RKO (cell line): Measurements from ENCODE around the gene EPB41L2.
"Not testable (repeated sequence)": the region's sequence is repeated elsewhere in the genome, so short reads cannot be mapped to it uniquely, and the experiment has no call there.

Experiments
- DNase-seq: peaks from one replicate; pipeline ENCODE4 v3.0.0-alpha.2; 2016; ENCODE audit warnings: low spot score

Gene EPB41L2

DNA sequence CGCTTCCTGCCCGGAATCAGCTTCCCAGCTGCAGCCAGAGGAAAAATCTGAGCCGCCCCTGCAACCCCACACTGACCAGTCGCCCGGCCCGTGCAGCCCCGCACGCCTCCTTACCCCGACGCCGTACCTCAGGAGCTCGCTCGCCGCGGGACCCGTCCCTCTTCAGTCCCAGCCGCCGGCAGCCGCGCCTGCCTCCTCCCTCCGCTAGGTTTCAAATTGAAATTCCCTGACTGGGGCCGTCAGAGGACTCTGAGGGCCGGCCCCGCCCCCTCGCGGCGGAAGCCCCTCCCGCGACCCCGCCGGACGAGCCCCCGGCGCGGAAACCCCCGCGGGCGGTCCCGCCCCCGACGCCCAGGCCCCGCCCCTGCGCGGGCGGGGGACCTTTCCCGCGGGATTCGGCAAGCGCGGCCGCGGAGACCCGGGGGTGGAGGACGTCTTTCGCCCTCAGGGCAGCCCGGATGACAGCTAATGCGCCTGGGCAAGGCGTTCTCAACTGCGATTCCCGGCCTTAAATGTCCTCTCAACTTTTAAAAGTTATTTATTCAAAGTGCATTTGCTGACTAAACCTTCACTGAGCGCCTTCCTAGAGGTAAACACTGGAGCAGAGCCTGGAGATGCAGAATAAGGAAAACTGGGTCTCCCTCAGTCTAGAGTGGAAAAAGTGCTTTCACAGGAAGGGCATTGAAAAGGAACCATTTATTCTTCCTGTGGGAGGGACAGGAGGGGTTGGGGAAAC, at the start of gene EPB41L2:
EPB41L2 (minus strand) TSS at position 218 of the 736 bp plus-strand sequence. CDS start 106,760 bp downstream, outside the sequence.
- DNase-seq, result peak; percentile 90

DNA sequence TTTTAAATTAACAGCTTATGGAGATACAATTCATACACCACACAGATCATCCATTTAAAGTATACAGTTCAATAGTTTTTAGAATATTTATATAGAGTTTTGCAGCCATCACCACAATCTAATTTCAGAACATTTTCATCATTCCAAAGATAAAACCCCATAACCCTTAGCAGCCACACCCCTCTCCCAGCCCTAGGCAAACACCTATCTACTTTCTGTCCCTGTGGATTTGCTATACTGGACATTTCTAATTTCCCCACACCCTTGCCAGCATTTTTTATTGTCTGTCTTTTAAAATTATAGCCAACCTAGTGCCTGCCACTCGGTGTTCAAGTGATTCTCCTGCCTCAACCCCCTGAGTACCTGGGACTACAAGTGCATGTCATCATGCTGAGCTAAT, 49.2 kb upstream of the EPB41L2 start:
- no peak for DNase-seq

DNA sequence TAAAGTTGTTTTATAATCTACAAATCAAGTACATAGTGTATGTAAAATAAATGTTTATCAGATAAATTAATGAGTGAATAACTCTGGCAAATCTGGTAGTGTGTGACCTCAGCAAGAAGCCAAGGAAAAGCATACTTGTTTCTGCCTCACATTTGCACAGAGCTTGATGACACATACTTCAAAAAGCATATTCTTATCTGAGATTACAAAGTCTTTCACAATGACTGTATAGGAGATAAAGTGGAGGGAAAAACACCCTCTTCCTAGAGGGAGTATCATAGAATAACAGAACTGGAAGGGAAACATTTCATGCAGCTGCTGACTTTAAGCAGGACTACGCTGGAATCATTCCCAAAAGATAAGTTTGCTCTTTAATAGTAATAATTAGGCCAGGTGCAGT, 44.1 kb upstream of the EPB41L2 start:
- DNase-seq, result peak; percentile 28

DNA sequence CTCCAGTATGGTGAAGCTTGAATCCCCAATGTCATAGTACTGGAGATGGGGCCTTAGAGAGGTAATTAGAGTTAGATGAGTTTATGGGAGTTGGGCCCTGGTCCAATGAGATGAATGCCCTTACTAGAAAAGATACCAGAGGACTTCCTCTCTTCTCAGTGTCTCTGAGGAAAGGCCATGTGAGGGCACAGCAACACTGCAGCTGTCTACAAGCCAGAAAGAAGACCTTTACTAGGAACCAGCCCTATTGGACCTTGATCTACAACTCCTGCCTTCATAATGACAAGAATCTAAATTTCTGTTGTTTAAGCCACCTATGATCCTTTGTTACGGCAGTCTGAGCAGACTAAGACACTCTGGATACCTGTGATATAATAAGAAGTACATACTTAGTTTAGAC, 40.9 kb upstream of the EPB41L2 start:
- DNase-seq, result no peak

DNA sequence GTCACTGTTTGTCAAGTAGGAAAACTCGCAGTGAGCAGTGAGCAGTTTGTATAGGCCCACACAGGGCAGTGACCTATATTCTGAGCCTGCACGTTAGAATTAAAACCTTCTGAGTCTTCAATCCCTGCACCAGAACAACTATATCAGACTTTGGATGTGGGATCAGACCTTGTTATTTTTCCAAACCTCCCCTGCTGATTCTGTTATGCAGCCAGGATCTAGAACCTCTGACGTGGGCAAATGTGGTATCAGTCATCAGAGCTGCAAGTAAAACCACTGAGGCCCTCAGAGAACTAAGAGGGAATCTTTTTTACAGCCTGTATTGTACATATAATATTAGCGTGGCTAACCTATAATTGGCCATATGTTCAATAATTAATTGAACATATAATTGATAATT, 40.3 kb upstream of the EPB41L2 start:
- DNase-seq, result no peak

DNA sequence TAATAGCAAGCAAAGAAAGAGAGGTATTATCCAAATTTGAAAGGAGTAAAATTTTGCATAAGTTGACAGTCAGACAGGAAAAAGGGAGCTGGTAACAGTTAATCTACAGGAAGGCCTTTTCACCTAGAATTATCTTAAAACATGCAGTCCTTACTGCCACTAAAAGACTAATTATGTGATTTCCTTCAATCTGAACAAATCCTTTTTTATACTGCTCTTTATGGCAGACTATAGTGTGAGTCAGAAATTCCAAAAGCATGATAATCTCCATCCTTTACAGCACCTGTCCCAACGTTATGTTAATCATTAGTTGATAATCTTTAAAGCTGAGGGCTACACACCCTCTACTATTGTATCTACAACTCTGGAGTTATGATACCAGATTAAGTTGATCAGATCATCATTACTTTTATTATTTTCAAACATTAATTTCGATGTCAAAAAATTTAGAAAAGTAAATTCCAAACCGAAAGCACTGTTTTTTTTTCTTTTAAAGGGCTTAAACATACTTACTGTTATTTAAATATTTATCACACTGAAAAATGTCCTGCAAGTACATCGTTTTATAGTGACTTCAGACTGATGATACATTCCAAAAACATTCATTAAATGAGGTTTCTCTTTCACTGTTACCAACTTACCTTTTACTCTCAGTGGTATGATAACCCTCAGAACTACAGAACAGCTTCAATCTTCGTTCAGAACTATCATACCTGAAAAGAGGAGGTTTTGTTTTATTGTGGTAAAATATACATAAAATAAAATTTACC, 39.1 kb upstream of the EPB41L2 start:
- peak; percentile 22 for DNase-seq

DNA sequence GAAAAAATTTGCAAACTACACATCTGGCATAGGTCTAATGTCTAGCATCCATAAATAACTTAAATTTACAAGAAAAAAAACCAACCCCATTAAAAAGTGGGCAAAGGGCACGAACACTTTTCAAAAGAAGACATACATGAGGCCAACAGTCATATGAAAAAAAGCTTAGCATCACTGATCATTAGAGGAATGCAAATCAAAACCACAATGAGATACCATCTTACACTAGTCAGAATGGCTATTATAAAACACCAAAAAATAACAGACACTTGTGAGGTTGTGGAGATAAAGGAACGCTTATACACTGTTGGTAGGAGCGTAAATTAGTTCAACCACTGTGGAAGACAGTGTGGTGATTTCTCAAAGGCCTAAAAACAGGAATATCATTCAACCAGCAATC, 33.7 kb upstream of the EPB41L2 start:
- DNase-seq, result no peak

DNA sequence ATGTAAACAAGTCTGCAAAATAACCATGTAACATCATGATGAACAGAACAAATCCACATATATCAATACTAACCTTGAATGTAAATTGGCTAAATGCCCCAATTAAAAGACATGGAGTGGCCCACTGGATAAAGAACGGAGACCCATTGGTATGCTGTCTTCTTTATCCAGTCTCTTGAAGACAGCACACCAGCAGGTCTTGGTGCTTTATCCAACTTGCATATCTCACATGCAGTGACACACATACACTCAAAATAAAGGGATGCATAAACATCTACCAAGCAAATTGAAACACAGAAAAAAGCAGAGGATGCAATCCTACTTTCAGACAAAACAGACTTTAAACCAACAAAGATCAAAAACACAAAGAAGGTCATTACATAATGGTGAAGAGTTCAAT, 30.3 kb upstream of the EPB41L2 start:
- no peak for DNase-seq

DNA sequence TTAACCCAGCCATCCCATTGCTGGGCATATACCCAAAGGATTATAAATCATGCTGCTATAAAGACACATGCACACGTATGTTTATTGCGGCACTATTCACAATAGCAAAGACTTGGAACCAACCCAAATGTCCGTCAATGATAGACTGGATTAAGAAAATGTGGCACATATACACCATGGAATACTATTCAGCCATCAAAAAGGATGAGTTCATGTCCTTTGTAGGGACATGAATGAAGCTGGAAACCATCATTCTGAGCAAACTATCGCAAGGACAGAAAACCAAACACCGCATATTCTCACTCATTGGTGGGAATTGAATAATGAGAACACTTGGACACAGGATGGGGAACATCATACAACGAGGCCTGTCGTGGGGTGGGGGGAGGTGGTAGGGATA, 28.9 kb upstream of the EPB41L2 start:
- DNase-seq, result not testable (repeated sequence)

DNA sequence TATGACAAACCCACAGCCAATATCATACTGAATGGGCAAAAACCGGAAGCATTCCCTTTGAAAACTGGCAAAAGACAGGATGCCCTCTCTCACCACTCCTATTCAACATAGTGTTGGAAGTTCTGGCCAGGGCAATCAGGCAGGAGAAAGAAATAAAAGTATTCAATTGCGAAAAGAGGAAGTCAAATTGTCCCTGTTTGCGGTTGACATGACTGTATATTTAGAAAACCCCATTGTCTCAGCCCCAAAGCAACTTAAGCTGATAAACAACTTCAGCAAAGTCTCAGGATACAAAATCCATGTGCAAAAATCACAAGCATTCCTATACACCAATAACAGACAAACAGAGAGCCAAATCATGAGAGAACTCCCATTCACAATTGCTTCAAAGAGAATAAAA, 27.3 kb upstream of the EPB41L2 start:
- not testable (repeated sequence) for DNase-seq

DNA sequence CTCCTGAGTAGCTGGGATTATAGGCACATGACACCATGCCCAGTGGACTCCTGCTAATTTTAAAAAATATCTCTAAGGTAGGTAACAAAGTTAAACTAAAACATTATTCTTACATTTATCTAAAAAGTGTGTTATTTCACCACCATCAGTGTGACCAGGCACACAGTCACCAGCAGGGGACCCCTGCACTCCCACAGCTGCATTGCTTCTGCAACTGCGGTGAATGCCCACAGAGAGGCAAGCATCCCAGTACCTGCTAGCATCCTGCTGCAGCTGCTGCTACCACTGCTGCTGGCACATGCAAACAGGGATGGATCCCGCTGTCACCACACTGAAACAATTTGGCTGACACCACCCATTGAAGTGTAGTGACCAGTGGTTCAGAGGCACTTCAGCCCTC, 21.9 kb upstream of the EPB41L2 start:
- DNase-seq, result no peak

DNA sequence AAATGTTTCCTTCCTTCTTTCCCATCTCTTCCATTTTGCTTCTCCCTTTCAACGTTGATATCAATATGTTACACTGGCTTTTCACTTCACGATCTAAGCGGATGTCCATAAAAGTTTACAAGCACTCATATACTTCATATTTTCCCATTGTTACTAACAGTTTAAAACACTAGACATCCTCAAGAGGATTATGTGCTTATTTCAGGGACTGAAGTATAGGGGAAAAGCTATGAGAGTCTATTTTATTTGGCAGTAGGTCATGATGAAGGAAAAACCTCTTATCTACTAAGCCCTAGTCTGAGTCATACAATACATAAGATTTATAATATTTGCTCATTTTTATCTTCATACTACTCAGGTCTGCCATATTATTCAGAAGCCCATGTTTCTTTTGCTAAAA, 20.6 kb upstream of the EPB41L2 start:
- DNase-seq, result no peak

DNA sequence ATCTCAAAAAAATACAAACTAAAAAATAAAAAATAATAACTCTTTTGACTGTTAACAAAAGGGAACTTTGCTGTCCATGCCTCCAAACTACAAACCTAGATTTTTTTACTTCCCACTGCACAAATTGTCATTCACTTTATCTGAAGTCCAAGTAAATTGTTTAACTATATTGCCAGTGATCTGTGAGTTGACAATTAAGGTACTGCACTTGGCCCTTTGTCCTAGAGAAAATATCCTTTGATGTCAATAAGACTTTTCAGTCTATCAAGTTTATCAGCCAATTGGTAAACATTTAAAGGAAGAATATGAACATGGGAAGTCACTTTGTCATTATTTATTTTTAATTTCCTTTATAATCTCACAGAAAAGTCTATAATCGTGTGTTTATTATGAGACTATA, 19.3 kb upstream of the EPB41L2 start:
- no peak for DNase-seq

DNA sequence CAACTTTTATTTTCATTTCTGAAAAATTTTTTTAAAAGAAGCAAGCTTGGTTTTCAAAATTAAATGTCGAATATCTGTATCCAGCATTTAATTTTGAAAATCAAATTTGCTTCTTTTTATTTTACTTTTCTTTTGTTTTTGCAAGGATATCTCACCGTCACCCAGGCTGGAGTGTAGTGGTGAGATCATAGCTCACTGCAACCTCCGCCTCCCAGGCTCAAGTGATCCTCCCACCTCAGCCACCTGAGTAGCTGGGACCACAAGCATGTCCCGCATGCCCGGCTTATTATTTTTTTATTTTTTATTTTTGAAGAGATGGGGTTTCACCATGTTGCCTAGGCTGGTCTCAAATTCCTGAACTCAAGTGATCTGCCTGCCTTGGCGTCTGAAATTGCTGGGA, 17.0 kb upstream of the EPB41L2 start:
- DNase-seq, result no peak

DNA sequence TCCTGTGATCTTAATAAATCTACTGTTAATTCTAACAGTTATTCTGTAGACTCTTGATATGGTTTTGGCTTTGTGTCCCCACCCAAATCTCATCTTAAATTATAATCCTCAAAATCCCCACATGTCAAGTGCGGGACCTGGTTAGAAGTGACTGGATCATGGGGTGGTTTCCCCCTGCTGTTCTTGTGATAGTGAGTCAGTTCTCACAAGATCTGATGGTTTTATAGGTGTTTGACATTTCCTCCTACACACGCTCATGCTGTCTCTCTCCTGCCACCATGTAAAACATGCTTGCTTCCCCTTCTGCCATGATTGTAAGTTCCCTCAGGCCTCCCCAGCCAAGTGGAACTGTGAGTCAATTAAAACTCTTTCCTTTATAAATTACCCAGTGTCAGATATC, 10.5 kb upstream of the EPB41L2 start:
- DNase-seq, result no peak

DNA sequence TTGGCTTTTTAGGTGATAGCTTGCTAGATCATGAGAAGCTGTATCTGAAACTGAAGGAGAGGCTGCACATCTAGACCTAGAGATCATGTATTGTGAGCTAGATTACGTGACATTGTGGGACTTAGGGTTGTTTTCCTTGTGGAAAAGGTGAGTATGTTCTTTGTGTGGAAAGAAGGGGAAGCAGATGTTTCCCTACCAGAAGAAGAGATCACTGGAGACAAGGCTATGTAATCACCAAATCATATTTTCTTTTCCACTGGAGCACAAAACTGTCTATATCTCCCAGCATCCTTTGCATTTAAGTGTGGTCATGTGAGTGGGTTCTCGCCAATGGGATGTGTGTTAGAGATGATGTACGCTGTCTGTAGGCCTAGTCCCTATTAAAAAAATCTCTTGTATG, 7.0 kb upstream of the EPB41L2 start:
- DNase-seq, result no peak

DNA sequence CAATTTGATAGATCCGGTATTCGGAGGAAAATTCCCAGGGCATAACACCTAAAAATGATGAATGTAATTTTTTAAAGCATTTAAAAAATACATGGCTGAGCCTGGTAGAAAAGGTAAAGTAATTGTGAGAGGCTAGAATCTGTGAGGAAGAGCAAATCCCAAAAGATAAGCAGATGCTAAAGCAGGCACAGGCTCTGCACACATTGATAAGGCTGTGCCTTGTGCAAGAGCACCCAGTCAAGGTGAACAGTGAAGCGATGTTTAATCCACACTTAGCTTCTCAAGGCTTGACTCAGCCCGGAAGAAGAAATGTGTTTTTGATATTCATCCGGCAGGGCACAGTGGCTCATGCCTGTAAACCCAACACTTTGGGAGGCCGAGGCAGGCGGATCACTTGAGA, 5.1 kb upstream of the EPB41L2 start:
- DNase-seq, result no peak

DNA sequence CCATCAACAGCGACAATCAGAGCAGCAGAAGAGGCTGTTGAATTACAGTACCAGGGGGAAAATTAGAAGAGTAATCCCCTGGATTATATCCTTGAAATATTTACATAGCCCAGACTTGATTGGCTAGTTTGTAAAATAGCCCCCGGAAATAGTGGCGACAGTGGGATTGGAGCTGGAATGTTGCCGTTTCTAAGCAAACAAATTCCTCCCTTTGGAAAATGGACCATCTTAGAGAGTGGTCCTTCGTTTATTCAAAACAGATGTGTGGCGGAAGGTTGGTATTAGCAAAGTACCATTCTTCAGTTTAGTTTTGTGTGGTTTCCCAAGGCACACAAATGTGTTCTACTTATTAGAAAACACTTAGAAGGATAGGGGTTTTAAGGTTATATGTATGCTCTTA, 4.5 kb upstream of the EPB41L2 start:
- no peak for DNase-seq

DNA sequence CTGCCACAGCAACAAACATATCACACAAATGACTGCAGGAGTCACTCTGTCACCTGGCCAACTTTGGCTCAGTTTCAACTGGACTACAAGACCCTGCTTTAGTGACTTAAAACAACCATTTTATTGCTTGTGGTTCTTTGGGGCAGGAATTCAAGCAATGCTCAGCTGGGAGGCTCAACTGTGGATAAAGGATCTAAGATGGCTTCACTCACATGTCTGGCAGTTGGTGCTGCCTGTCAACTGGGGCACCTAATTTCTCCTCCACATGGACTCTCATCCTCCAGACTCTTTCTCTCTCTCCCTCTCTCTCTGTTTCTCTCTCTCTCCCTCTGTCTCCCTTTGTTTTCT, 2.8 kb upstream of the EPB41L2 start:
- DNase-seq, result no peak

DNA sequence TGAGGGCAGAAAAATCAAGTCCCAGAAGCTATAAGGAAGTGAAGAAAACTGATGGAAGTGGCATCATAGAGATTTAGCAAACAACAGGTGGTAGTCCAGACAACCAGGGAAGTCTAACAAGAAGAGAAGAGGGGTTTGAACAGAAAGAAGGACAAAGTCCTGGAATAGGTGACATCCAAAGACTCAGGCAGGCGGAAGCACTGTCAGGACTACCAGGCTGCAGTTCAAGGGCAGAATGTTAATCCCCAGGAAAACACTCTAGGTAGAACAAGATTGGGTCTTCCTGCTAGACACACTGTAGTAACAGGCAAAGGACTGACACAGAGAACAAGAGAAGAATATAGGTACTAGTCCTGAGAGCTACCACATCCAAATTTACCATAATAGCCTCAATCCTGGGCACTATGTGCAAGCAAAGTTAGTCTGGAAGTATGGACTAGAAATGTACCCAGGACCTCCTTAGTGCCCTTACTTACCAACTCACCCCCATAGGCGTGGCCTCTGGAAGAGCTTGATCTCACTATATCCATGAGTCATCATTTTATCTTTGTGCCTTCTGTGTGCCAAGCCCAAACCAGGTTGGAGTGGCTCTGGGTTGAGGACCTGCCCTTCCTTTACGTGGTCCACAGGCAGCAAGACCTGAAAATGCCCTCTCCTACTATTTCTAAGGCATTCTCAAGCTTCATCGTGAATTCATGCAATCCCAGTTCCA, 2.2 kb upstream of the EPB41L2 start:
- DNase-seq, result no peak

DNA sequence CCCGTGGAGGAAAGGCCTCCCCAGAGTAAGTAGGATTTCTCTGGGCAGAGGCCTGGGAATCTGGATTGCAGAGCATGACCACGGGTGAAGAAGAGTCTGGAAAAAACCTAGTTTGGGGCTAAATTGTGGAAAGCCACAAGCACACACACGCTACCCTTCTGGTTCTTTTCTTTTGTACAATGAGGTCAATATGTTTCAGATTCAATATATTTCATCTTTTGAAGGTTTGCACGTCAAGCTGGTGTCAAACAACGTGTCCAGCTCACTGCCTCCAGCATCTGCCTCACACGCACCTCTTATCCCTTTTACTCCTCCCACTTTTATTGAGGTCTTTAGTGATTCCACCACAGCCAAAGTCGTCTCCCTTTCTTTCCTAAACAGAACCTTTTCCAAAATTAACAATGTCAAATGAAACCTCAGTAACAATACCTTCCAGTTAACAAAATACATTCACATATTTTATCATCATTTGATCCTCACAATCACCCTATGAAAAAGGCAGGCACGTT, 773 bp upstream of the EPB41L2 start:
- no peak for DNase-seq

DNA sequence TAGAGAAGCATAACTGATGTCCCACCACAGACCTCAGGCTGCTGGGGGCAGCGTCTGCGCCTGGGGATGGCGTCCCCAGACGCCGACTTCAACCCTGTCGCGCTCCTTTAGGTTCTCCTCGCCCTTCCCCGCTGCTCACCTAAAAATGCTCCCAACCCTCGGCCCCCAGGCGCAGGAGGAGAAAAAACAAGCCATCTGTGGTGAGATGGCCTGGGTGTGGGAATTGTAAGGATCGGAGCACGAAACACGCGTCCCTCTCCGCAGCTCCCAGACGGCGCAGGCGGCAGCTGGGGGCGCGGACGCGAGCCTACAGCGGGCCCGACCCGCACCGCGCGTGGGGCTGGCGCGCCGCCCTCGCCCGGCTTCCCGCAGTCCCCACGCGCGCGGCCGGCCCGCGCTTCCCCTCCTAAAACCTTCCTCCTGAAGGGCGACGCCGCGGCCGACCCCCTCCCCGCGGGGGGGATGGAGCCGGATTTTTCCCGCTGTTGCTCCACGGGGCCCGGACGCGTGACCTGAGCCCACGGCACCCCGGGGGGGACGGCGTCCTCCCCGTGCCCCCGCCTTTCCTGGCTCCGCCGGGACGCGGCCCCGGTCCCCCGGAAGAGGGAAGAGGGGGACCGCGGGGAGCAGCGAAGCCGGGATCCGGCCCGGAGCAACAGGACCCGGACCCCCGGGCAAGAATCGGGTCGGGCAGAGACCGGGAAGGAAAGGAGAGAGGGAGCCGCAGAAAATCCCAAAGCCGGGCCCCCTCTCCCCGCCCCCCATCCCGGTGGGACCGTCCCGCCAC, 611 bp downstream of the EPB41L2 start:
- DNase-seq, result peak; percentile 30
